Esophagus mucosa (tissue), 1 donor: Measurements from ENCODE around the gene MCRIP2. TPM values are rescaled to one million over a fixed set of nuclear protein-coding genes. Genes with fewer than 3 reads are reported as not detected.

ENCODE experiments used
- ATAC-seq: fragments of 200-7000 bp; cut with Tn5 transposase; one replicate; pipeline ENCODE4 v1.9.1; 2020
- total RNA-seq: library from RNA; stranded (reverse); gene quantifications from one replicate; pipeline ENCODE4 v1.2.4, GENCODE V29; 2023
- donor health status: DM: yes; HTN: yes; CAD: no.

The MCRIP2 gene
- total RNA-seq, 1 donor from 2014 or later, result 20.3 TPM

GRCh38 chr16:649631-650030 is 8.0 kb downstream of the MCRIP2 start:
- peak; percentile 1 for ATAC-seq

DNA sequence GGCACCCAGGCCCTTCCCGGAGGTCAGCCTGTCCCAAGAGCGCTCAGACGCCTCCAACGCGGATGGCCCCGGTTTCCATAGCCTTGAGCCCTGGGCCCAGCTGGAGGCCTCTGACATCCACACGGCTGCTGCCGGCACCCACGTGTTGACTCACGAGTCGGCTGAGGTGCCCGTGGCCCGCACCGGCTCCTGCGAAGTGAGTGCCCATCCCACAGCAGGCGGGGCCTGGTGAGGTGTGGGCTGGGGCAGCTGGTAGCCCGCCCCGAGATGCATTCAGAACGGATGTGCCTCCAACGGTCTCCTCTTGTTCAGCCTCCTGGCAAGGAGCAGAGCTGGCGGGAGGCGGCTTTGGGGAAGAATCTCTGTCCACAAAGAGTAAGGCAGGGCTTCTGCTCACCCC is 10.2 kb downstream of the MCRIP2 start:
- no peak for ATAC-seq

DNA sequence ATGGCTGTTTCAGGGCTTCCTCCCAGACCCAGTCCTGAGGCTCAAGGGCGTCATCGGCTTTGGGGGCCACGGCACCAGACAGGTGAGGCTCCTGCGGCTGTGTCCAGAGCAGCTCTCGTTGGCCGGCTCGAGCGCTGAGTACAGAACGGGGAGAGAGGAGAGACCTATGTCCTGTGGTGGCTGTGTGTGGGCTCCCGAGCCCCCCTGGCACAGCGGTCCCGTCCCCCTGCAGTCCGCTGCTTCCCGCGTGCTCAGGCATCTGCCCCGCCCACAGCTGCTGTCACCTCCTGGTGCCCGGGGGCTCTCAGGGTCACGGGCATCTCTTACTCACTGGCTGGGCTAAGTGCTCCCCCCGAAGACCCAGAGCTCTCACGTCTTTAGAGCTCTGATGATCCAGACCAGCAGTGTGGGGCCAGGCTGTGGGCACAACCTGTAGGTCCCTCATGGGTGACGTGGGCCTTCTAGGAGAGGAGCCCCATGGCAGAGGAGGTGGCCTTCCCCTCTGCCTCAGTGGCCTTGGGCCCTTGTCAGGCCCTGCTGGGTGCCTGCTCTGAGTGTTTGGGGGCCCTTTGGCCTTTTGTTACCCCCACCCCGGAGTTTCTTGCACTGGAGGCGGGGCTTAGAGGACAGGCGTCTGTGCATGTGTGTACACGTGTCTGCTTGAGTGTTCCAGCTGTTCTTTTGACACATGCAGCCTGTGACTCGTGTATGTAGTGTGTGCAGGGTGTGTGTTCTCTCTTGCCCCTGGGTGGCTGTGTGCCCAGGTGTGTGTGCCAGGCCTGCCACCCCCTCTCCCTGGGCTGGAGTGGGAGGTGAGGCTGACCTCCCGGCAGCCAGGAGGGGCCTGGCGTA is 11.1 kb downstream of the MCRIP2 start:
- no peak for ATAC-seq

DNA sequence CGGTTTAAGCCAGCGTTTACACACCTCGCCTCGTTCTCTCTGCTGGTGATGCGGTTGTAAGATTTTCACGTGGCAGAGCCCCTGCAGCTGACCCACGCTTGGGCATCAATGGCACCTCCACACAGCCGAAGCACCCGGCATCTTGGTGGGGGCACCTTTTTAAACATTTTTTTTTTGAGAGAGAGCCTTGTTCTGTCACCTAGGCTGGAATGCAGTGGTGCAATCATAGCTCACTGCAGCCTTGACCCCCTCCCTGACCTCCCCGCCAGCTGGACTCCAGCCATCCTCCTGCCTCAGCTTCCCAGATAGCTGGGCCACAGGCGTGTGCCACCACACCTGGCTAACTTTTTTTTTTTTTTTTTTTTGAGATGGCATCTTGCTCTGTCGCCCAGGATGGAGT is 12.4 kb downstream of the MCRIP2 start:
- no peak for ATAC-seq

DNA sequence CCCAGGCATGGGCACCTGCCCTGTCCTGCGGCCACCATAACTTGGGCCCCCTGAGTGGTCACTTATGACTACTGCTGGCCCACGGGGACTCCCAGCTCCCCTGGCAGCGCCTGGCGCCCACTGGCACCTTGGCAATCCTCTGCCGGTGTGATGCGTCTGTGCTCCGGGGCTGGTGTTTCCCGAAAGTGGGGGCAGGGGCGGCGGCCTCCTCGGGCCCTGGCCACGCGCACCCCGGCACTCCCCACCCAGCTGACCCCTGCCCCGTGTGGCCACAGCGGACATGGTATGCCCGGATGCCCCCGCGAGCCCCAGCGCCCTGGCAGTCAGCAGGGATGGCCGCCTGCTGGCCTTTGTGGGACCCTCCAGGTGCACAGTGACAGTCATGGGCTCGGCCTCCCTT is 15.9 kb downstream of the MCRIP2 start:
- no peak for ATAC-seq

- no peak for ATAC-seq
Observed at GRCh38 chr16:658679-659571, 17.3 kb downstream of the MCRIP2 start.

DNA sequence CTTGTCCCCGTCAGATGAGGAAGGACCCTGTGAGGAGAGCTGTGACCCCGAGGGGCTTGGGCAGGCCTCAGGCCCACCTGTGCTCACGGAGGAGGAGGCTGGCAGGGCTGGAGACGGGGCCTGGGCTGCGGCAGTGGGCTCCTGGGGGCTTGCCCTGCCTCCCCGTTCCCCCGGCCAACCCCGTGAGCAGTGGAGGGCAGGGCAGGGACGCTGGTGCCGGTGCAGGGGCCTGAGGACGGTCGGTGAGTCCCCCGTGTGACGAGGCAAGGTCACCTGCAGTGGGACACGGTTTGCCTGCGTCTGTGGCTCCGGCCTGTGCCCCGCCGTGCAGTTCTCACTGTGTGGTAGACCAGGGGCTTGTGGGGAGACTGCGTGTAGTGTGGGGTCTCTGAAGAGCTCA is 18.0 kb downstream of the MCRIP2 start:
- ATAC-seq, result no peak

GRCh38 chr16:660132-660458 is 18.5 kb downstream of the MCRIP2 start:
- no peak for ATAC-seq

GRCh38 chr16:660459-661183 is 19.0 kb downstream of the MCRIP2 start:
- ATAC-seq, result peak; percentile 68

- no peak for ATAC-seq
Observed at GRCh38 chr16:661184-661821, 19.7 kb downstream of the MCRIP2 start.

- ATAC-seq, result no peak
Observed at GRCh38 chr16:662095-662494, 20.5 kb downstream of the MCRIP2 start.

GRCh38 chr16:662597-662996 is 21.0 kb downstream of the MCRIP2 start:
- ATAC-seq, result no peak

DNA sequence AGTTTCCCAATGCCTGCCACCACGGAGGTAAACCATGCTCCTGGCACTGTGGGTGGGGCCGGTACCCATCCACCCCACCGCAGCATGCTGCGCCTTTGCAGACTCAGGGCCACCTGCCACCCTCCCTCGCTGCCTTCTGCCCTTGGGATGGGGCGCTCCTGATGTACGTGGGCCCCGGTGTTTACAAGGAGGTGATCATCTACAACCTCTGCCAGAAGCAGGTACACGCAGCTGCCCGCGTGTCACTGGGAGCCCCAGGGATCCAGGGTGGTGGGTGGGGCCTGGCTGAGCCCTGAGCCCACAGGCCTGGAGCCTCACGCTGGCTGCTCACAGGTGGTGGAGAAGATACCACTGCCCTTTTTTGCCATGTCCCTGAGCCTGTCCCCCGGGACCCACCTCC is 24.9 kb downstream of the MCRIP2 start:
- no peak for ATAC-seq

- no peak for ATAC-seq
Observed at GRCh38 chr16:667113-667779, 25.6 kb downstream of the MCRIP2 start.

GRCh38 chr16:667780-668518 is 26.3 kb downstream of the MCRIP2 start, which contains the start of gene RHOT2:
Gene RHOT2, plus strand, starts transcription at chr16:668132. Its CDS starts 68 bp downstream, at chr16:668200.
- peak; percentile 90 for ATAC-seq

GRCh38 chr16:668519-669171 is 27.0 kb downstream of the MCRIP2 start:
- ATAC-seq, result peak; percentile 0

DNA sequence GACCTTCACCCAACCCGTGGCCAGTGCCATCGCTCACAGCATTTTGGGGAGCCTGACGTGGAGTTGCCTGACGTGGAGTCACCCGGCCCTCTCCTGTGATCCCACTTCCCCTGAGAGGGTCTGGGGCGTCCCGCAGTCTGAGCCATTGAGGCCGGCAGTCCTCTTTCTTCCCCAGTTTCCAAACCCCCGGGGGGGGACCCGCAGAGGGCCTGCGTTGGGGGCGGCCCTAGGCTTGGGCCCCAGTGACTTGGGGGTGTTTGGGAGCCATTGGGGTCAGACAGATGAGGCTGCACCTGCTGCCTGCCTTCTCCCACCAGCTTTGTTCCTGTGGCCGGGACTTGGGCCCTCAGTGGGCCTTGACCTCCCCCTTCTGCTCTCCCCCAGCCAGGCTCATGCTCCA is 28.0 kb downstream of the MCRIP2 start:
- ATAC-seq, result no peak

DNA sequence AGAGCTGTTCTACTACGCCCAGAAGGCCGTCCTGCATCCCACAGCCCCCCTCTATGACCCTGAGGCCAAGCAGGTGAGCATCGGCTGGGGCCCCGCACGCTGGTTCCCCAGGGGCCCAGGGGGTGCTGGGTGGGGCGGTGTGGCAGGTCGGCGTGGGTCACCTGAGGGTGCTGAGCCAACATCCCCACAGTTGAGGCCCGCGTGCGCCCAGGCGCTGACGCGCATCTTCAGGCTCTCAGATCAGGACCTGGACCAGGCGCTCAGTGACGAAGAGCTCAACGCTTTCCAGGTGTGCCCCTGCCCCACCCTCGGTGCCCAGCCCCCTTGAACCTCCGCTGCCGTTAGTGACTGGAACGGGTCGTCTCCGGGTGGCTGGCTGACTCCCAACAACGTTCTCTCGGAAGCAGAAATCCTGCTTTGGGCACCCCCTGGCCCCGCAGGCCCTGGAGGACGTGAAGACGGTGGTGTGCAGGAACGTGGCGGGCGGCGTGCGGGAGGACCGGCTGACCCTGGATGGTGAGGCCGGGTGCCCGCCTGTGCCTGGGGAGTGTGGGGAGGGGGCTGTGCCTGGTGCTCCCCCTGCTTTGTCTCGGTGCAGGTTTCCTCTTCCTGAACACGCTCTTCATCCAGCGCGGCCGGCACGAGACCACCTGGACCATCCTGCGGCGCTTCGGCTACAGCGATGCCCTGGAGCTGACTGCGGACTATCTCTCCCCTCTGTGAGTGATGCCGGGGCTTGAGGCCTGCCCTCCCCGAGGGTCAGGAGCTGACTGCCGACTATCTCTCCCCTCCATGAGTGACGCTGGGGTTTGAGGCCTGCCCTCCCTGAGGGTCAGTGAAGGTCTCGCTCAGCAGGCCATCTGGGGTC is 29.1 kb downstream of the MCRIP2 start:
- ATAC-seq, result no peak

GRCh38 chr16:671353-672131 is 29.9 kb downstream of the MCRIP2 start:
- no peak for ATAC-seq
